Stimulated activated CD4-positive, alpha-beta T cell treated with anti-CD3 and anti-CD28 coated beads, Interleukin-4, amount 100 ng/mL, for 4 hours (primary cell): ENCODE data around the gene SLC9A9.

Experiments used
- DNase-seq, 2 experiments: peaks; one replicate each; pipeline ENCODE4 v3.0.0-alpha.2; 2020

Gene SLC9A9

DNA sequence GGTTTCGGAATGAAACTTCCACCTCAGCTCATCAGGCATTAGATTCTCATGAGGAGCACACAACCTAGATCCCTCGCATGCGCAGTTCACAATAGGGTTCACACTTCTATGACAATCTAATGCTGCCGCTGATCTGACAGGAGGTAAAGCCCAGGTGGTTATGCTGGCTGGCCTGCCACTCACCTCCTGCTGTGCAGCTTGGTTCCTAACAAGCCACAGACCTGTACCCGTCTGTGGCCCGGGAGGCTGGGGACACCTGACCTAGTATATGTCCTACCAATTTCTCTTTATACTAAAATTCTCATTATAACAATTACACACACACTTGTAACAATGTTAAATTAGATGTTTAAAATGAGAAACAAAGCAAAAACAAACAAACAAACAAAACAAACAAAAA is 172.2 kb downstream of the SLC9A9 start:
- DNase-seq = no peak

DNA sequence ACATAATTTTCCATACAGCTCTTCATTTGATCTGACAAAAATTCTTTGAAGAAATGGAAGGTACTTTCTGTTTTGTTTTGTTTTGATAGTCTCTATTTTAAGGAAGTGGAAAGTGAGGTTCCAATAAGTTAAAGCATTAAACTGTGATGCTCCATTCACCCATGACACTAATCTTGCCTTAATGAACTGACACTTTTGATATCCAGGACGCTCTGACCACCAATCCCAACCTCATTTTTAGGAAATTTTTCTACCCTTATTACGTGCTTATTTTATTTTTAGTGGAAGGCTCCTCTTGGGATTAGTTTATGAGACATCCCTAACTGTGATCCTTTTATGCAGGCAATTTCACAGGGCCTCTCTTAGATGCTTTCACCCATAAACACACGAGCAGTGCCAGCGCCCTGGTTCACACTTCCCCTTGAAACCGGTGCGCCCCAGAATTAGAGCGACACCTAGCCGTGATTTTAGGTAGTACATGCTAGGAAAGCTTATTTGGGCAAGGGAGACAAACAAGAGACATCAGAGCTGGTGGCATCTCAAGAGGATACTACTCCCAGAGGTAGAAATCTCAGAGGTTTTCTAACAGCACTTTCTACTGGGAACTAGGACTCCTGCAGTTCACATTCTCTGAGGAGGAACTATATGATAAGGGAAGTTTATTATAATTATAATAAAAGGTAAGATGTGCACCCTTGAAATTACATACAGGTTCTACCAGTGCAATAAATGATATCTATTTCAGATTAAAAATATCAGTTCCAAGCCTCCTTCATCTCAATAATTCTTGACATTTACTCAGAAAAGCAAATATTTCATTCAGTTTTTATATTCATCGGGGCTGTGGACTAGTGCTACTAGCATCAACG is 173.9 kb downstream of the SLC9A9 start:
- peak; percentile 57 to 63 for DNase-seq

DNA sequence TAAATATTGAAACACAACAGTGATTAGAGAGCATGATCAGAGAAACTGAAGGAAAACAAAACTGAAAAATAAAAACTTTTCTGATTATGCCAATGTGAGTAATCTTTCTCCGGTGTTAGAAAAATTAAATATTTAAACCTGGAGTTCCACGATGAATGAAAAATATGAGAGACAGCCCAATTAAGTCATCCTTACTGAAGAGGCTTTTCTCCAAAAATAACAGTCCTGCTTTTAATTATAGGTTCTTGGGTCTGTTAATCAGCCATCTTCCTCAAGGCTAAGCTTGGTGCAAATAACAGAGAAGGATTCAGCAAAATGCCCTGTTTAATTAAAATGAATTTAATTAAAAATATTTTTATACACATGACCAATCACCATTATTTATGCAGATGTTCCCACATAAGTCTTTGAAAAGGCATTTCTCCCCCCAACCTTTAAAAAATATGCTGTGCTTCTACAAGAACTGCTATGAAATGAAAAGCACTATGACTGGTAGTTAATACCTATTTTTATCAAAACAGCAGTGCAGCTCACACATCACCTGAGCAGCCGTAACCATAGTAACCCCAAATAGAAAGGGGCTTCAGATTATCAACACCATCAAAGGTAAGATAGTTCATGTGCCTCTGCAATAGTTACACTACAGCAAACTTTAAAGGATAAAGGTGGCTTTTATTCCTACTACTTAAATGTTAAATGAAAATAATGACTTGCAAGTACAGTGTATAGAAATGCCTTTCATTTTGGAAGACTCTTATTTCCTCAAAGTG is 175.7 kb downstream of the SLC9A9 start:
- no peak for DNase-seq

DNA sequence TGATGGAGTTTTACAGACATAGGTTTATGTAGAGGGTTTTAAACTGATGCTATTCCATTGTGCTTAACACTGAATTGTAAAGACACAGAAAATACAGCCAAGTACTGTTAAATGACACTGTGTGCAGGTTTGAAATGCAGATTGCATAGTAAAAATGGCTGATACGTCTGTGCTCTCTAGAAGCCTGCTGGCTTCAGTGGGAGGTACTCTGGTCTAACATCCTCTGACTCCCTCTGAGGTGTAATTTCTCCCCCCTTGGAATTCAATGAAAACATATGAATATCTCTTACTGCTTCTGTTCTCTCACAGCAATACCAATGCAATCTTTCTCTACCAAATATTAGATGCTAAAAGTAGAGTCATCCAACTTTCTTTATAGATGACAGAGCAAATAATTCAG is 176.6 kb downstream of the SLC9A9 start:
- no peak for DNase-seq

DNA sequence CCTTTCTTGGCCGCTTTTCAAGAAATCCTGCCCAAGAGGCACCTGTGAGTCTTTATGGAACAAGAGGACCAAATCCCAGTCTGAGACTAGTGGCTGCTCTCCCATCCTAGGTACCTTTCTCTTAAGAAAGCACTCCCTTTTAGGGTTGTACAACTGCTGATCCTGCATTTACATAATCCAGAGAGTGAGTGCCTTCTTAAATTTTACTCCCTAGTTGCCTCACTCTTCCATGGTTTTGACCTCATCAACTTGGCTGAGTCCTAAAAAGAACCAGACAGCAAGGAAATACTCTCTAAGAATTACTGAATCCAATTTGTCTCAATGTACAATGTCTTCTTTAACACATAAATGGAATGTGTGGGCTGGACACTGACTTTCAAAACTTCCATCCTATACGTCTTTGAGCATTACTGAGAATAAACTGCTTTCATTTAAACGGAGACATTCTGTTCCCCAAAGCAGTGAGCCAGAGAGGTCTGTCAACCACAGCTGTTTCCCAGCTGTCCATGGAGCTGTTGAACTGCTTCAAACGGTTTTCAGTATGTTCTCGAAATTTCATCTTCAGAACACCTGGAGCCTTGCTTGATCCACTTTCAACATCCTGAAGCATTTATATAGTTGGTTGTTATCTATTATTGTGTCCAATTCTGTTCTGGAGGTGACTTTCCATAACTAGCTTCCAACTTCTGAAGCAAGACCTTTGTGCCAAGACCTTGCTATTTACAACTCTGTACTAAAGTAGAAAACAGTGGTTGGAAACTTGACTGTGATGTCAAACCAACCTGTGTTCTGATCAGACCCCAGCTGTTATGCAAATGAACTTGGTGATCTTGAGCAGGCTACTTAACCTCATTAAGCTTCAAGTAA is 179.1 kb downstream of the SLC9A9 start:
- no peak for DNase-seq

DNA sequence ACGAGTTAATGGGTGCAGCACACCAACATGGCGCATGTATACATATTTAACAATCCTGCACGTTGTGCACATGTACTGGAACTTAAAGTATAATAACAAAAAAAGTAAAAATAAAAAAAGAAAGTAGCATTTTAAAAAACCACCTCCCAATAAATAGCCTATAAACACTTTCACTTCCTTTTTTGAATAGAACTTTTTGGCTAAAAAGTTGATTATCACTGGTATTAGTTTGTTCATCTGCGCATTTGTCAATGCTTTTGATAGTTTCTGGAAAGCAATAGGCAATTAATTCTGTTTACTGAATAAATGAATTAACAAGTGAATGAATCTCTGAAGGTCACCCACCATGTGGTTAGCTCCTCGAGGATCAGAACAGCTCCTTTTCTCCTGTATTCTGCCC is 179.9 kb downstream of the SLC9A9 start:
- DNase-seq = no peak

DNA sequence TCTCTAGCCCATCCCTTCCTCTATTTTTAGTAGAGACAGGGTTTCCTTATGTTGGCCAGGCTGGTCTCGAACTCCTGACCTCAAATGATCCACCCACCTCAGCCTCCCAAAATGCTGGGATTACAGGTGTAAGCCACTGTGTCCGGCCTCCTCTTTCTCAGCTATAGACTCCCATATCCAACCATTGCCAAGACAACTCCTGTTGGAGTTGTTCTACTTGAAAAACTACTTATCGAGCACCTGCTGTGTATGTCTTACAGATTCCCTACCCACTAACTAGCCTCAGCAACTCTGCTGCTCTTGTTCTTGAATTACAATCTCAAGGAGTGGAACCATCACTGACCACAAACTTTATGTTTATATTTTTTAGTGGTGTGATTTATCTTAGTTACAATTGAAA is 186.6 kb downstream of the SLC9A9 start:
- no peak for DNase-seq

DNA sequence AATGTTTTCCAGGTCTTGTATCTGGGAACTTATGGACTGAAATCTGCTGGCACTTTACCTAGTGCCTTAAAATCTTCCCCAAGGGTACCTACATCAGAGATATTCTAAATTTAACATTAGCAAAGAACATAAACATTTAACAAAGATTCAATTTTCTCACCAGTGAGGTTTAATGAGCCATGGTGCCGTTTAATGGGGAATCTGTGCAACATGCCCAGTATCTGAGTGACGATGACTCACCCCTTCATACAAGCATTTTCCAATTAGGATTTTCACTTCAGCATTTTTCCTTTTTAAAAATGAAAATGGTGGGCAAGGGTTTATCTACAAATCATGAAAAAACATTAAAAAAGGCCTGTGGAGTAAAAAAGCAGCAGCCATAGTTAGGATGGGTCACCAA is 189.4 kb downstream of the SLC9A9 start:
- DNase-seq = no peak

DNA sequence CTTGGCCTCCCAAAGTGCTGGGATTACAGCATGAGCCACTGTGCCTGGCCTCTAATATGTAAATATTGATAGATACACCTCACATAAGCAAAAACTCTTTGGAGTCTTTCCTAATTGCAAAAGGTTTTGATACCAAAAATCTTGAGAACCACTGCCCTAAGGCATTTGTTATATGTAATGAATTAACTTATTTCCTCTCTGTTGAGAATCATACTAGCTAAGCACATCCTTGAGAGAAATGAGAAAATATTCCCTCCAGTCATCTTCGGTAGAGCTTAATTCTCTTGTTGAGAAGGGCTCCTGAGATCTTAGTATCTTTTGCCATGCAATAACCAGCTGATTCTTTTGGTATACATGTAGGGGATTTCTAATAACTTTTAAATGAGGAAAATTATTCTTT is 190.2 kb downstream of the SLC9A9 start:
- DNase-seq = no peak

DNA sequence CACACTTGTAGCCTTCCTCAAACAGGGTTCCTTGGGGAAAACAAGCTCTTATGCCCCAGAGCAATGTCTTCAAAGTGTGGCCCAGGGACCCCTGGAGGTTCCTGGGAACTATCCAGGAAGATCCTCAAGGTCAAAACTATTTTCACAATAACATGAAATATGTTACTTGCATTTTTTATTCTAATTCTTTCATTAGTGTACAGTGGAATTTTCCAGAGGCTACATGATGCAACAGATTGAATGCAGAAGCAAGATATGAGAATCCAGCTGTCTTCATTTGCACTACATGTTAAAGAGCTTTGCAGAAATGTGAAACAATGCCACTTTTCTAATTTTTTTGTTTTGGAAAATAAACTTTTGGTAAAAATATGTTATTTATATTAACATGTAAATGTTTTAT is 190.9 kb downstream of the SLC9A9 start:
- DNase-seq = no peak

DNA sequence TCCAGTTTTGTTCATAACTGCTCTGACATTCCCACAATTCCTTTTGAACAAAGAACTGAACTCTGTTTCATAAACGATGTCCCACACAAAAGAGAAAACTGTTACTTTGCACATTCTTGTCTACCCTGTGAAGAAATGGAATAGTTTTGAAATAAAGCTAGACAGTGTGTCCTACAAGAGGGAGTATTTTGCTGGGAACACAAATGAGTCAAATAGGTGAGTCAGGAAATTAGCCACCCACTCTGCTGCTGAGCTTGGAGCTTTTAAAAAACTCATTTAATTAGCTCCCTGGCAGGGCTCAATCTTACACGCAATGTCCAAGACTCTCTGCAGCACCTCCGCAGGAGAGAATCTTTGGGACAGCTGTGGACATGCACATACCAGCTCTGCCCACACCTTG is 193.4 kb downstream of the SLC9A9 start:
- DNase-seq = no peak

DNA sequence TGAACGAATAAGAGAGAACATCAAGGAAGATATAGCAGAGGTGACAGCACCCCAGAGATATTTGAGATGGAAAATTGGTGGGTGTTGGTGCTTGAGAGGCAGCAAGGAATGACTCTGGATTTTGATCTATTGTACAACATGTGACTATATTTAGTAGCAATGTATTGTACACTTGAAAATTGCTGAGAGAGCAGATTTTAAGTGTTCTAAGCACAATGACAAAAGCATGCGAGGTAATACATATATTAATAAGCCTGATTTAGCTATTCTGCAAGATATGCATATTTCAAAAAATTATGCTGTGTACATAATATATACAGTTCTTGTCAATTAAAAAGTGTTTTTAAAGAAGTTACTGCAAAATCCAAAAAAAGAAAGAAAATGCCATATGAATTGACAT is 194.3 kb downstream of the SLC9A9 start:
- no peak for DNase-seq

DNA sequence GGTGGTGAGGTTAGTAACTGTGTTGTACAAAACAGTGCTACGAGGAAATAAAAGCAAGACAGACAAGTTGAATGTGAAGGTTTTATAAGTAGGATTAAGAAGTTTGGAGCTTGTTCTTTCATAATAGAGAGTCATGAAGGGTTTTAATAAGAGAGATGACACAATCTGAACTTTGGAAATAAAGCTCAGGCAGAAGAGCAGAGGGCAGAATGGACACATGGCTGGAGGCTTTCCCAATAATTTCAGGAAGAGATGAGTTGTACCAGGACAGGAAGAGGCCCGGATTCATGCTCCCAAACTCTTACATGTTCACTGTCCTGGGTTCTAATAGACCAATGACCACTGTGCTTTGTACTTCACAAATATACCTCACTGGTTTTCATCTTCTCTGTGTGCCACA is 194.8 kb downstream of the SLC9A9 start:
- DNase-seq = no peak

DNA sequence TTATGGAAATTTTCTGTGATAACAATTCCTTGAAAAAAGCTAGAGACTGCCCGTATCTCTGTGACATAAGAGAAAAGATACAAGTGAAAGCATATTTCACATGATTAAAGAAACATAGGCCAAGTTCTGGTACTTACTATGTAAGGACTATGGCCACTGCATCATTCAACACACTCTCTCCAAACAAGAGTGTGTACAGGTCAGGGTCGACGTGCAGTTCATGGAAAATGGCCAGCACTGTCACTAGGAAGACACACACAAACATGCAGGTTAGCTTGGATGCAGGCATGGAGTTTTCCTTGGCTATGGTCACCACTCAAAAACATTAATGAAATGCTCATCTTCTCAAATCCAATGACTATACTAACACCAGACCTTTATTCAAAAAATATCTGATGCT is 196.2 kb downstream of the SLC9A9 start:
- no peak for DNase-seq

DNA sequence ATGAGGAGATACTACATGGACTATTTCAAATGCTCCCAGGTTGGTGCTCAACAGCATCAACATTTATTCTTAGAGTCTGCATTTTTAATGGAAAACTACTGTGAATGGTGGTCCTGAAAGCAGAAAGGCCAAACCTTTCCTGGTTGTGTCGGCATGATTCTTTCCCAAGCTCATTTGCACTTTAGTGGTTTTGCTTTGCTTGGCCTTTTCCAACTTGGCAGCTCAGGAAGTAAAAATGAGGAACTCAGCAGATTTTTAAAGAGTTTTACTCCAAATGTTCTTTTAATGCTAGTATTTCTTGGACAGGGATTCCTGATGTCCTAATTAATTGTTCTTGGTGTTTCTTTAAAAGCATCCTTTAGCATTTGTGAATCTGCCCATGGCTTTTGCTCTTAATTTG is 197.4 kb downstream of the SLC9A9 start:
- DNase-seq = no peak

DNA sequence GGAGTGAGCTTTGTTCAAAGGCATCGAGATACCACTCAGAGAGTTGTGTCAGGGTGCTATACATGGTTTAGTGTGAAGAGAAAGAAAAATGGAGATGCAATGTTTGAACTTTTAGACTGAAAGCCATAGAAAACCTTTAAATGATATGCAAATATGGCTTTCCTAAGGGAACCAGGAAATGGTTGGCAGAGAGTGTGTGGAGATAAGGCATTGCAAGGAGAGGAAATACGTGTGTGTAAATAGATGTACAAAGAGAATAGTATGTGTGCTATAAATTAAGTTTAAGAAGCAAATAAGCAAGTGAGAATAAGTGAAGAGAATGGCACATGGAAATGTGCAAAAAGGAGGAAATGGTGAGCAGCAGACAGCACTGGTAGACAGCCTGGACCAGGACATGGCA is 198.1 kb downstream of the SLC9A9 start:
- DNase-seq = no peak

DNA sequence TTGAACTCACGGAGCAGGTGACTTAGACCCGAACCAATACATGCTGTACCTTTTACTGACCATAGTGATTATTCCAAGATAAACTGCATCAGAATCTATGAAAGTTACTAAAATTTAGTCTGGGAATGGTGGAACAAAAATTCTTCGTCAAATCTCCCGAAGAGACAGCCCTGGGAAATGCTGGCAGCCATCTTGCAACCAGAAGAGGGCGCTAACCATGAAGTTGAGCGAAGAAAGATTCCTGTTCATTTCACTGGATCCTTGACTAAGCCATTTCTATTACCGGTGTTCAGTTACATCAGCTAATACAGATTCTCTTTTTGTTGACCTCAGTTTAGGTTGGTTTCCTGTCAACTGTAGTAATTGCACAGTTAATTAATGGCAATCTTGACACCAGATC is 199.6 kb downstream of the SLC9A9 start:
- DNase-seq = no peak

DNA sequence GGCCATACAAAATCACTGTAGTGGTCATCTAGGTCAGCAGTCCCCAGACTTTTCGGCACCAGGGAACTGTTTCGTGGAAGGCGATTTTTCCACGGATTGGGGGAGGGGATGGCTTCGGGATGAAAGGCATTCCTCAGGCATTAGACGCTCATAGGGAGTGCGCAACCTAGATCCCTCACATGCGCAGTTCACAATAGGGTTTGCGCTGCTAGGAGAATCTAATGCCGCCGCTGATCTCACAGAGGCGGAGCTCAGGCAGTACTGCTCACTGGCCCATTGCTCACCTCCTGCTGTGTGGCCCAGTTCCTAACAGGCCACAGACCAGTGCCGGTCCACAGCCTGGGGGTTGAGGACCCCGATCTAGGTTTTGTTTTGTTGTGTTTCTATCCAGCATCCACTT is 200.1 kb downstream of the SLC9A9 start:
- no peak for DNase-seq

DNA sequence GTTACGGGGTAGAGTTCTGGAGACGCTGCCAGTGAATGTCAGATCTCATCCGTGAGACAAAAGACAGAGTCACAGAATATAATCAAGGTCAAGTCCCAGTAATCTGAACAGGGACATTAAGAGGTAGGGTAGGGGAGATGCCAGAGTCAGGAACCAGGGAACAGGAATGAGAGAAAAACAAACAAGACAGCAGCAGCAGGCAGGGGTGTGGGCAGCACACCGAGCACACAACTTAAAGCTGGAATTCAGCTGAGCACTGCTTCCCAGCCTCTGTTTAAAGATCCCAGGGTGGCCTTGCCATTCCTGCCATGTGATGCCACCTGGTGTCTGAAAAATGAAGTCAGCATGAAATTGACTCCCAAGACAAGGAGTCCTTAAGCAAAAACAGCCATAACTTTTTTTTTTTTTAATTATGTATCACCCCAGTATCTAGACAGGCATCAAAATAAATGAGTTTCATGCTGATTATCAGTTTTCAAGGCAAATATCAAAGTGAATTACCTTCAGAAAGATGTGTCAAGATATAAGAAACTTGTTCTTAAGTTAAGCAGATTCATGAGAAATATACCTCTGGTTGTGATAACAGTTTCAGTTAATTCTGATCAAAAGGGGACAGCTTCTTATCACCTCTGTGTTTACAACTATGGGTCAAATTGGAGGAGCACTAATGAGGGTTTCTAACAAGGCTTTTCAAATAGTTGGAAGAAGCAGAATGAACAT is 203.7 kb downstream of the SLC9A9 start:
- DNase-seq = no peak

DNA sequence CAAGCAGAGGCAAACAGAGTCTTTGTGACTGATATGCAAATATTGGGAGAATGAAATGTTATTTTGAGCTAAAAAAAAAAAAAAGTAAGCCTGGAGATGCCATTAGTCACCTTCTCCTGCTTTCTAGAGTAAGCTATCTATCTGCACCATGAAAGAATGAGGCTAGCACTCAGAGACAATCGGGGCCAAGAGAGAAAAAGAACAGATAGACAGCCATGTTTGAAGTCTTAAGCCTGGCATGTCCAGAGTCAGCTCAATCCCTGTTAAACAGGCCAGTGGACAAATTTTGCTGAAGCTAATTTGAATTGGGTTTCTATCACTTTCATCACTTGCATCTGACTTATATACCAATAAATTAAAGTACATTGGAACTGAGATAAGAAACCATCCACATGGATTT is 204.4 kb downstream of the SLC9A9 start:
- no peak for DNase-seq

DNA sequence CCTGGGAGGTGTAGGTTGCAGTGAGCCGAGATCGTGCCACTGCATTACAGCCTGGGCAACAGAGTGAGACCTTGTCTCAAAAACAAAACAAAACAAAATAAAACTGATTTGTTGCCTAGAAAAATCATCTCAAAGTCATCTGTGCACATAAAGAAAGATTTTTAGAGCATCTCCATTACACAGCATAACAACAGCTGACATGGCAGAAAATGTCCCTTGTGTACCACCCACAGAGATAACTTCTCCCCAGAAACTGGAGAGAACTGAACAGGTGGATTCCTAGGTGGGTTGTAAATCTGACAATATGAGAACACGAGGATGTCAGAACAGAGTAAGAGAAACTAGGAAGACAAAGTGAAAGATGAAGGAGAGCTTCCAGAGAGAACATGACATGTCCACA is 207.5 kb downstream of the SLC9A9 start:
- no peak for DNase-seq

DNA sequence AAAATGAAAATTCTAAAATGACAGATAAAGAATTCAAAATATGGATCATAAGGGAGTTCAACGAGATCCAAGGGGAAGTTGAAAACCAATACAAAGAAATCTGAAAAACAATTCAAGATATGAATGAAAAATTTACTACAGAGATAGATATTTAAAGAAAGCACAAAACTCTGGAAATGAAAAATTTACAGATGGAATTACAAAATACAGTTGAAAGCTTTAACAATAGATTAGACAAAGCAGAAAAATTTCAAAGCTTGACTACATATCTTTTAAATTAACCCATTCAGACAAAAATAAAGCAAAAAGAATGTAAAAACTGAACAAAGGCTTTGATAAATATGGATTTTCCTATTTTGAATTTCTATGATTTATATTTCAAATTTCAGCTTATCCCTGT is 211.1 kb downstream of the SLC9A9 start:
- DNase-seq = no peak

DNA sequence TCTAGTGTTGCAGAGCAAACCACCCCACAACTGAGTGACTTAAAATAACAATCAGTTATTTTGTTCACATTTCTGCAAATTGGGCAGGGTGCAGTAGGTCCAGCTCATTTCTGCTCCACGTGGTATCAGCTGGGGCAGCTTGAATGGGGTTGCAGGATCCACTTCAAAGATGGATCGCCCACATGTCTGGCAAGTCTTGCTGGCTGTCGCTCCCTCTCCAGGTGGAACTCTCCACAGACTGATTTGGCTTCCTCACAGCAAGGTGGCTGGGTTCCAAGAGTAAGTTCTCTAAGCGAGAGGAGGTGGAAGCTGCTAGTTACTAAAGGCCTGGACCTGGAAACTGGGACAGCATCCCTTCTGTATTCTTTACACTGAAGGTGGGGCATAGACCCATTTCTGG is 213.3 kb downstream of the SLC9A9 start:
- DNase-seq = no peak
